ENCODE measurements around the gene MPHOSPH8.

- TF ChIP-seq POLR2A (IDR thresholded peaks at IDR 0.05; ENCODE audit: low read depth, low read length) (no peak), POLR2AphosphoS5 (IDR thresholded peaks at IDR 0.05; ENCODE audit: low read depth, low read length) (no peak), TAF1 (IDR thresholded peaks at IDR 0.05; ENCODE audit: low read depth, low read length) (no peak), PAX5 (IDR thresholded peaks at IDR 0.05; ENCODE audit: insufficient read depth, low read length, severe bottlenecking) (no peak), POU2F2 (IDR thresholded peaks at IDR 0.05; ENCODE audit: low read depth, low read length) (no peak)
Measured at GRCh38 chr13:19685437-19685836, 52.0 kb downstream of the MPHOSPH8 start.
